HCEC 1CT (cell line): ENCODE data around the gene DLL4.
A peak's percentile ranks its signal among the peaks of the same experiment; 100 is the strongest.
"Not testable (repeated sequence)": the region's sequence is repeated elsewhere in the genome, so short reads cannot be mapped to it uniquely, and the experiment has no call there.

ENCODE experiments used
- DNase-seq: peaks from one replicate; pipeline ENCODE4 v3.0.0-alpha.2; 2017

The DLL4 gene

DNA sequence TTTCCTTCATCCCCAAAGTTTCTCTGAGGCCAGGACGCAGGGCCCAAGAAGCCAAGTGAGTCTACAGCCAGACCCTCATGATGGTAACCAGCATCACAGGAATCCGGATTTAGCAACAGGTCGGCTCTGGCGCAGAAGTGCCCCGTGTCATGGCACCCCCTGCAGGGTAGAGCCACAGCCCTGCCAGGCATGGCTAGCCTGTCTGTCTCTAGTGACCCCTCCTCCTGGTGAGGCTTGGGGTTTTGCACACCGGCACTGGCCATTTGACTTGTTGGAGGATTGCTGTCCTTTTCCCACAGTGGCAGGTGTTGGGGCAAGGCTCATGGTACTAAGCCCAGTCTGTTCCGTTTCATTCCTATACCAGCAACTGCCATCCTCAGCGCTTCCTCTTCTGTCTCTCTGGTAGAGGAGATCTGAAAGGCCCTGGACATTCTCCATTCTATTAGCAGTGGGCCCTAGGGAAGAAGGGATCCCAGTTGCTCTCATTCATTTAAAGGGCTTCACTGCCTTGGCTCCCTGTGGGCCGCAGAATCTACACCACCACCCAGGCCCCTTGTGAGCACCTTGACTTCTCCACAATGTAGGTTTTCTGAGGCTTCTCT, 14.7 kb downstream of the DLL4 start:
- no peak for DNase-seq

DNA sequence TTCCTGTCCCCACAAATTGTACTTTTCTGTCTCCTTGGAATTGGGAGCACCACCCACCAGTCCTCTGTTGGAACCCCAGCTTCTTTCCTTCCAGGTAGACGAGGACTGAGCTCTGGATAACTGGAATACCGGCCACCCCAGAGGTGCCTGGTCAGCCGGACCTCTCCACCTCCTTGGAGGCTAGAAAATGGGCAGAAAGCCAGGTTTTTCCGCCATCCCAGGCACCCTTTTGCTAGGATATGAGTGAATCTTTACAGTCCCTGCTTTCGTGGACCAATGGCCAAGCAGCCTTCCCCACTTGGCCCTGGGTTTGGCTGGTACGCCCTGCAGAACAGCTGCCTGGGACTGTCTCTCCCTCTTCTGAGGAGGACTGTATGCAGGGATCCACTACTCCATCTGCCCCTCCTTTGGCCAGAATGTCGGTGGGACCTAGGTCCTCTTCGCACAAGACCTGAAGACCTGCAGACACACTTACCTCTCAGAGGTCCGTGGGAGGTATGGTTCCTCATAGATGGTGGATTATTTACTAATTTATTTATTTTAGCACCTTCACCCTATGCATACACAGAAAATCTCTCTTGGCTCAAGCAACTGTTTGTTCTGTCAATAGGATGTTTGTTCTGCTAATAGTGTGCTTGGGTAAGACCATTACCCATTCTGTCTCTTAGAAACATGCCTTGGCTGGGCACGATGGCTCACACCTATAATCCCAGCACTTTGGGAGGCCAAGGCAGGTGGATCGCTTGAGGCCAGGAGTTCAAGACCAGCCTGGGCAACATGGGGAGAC, 15.6 kb downstream of the DLL4 start:
- no peak for DNase-seq

DNA sequence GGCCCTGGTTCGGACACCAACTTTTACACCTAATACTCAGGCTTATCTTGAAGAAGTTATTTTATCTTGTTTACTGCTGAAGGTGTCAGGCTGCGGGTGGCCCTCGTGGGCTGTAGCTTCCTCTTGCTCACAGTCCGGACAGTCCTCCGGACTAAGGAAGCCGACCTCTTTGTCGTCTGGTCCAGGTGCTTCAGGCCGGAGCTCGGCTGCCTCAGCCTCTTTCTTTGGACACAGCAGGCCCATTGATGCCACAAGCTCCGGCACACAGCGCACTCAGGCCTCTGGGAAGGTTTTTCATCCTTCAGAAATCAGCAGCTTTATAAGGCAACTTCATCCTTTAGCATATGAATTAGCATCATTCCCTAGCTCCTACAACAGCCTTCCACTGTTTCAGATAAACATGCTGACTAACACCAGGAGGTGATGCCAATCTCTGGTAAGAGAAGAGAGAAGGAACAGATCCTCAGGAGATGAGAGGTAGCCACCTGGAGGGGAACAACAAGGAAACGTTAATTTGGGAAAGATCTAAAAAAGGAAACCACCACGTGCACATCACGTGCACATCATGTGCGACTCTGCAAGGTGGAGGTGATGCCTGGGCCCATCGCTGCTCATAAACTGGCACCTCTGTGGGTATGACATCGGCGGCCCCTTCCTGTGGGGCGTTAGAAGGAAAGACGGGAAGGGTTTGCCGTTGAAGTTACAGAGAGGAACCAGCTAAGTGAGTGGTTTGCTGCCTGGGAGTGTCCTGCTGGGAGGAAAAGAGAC, 19.8 kb downstream of the DLL4 start:
- no peak for DNase-seq

DNA sequence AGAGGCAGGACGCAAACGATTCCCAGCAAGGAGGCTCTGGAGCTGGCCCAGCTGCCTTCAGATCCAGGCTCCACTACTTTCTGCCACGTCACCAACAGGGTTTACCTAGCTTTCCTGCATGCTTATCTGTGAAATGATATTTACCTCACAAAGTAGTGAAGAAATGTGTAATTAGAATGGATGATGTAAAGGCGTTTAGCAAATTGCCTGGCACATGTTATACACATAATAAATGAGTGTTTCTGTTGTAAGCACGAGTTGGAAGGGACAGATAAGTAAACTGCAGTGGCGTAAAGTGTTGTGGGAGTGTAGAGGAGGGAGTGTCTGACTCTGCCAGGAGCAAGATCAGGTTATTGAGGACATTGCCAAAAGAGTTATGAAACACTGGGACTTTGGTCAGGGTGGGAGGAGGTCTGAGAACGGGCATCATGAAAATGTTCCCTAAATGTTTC, 20.6 kb downstream of the DLL4 start:
- DNase-seq, result no peak

DNA sequence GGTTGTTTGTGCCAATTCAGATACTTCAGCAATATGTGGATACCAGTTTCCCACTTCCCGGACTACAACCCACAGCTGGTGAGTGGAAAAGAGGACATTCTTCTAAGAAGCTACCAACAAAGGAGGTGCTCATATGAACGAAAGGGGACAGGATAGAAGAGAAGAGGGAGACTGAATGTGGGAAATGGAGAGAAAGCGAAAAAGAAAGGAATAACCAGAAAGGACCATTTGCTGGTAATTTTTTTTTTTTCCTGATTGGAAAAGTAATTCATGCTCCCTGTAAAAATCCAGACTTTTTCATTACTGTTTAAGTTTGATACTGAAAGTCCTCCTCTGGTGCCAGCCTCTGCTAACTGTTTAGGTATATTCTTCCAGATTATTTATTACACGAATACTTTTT, 22.6 kb downstream of the DLL4 start:
- DNase-seq, result no peak

DNA sequence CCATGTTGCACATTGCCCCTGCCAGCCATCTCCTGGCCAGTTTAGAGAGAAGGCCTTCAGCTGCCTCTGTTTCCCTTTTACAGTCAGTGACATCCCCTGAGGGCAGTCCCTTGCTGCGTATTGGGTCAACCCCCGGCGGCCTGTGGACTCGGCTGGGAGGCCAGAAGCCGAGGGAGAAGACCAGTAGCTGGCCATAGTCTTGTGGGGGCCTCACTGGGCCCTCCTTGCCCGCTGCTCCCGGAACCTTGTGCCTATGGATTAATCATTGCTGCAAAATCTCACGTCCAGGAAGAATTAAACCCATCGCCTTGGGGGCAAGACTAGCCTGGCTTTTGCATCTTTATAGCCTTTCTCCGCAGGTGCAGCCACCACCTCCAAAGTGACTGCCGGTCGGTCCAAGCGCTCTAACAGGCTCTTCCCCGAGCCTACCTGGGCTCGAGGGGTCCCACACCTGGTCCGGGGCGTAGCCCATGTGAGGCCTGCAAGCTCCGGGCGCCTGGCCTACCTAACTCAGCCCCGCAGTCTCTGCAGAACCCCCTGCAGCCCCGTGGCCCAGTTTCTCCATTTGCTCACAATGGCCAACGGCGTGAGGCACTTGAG, 23.3 kb downstream of the DLL4 start:
- DNase-seq, result no peak

DNA sequence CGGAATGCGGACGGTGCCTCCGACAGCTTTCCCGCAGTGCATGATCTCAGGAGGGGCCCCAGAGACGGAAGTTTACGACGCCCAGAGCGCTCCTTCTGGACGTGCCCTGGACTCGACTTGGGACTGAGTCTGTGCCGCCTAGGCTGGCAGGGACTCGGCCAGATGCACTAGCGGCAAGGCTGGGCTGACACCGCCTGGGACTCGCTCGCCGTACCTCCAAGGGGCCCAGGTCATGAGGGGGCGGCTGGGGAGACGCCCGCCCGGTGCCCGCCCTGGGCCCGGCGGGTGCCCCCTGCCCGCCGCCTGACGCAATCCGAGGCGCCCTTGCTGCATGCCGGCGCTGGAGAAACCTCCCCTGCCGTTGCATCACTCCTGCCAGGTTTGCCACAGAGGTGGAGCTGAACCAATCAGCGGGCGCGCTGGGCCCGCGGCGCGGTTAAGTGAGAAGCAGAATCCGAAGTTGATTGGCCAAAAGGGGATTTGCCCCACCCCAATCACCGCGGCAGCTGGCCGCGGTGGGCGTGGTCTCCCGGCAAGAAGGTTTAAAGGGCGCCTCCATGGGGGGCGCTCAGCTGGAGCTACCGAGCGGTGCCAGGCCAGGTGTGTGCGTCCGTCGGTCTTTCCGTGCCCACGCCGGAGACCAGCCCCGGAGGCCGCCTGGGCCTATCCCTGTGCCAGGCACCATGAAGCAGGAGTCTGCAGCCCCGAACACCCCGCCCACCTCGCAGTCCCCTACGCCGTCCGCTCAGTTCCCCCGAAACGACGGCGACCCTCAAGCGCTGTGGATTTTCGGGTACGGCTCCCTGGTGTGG, 24.0 kb downstream of the DLL4 start, which contains the start of gene CHAC1:
Gene CHAC1 (plus strand): TSS at position 571 of the 812 bp plus-strand sequence. CDS start 113 bp downstream, at position 684.
- peak; percentile 87 for DNase-seq

DNA sequence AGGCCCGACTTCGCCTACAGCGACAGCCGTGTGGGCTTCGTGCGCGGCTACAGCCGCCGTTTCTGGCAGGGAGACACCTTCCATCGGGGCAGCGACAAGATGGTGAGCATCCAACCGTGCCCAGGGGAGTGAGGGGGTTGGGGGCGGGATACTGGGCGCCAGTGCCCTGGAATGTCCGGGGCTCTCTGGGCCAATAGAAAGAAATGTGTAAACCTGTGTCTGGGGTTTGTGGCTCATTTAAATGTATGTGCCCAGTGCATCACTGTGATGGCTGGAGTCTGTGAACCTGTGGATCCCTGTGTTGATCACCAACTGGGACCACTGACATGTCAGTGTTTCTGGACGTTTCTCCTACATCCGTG, 24.6 kb downstream of the DLL4 start:
- DNase-seq, result no peak

DNA sequence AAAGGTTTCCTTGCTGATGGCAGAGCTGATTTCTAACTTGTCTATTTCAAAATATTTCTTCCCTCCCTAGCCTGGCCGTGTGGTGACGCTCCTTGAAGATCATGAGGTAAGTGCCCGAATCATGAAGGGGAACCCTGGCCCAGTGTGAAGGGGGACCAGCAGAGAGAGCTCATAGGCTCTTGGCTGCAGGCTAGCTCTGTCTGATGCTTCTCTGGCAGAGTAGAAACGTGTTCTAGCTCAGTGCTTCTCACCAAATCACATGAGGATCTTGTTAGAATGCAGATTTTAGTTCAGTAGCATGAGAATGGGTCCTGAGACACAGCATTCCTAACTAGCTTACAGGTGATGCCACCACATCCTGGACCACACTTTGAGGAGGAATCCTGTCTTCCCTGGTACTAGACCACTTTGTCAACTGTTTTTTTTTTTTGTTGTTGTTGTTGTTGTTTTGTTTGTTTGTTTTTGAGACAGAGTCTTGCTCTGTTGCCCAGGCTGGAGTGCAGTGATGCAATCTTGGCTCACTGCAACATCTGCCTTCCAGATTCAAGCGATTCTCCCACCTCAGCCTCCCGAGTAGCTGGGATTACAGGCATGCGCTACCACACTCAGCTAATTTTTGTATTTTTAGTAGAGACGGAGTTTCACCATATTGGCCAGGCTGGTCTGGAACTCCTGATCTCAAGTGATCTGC, 25.2 kb downstream of the DLL4 start:
- not testable (repeated sequence) for DNase-seq

DNA sequence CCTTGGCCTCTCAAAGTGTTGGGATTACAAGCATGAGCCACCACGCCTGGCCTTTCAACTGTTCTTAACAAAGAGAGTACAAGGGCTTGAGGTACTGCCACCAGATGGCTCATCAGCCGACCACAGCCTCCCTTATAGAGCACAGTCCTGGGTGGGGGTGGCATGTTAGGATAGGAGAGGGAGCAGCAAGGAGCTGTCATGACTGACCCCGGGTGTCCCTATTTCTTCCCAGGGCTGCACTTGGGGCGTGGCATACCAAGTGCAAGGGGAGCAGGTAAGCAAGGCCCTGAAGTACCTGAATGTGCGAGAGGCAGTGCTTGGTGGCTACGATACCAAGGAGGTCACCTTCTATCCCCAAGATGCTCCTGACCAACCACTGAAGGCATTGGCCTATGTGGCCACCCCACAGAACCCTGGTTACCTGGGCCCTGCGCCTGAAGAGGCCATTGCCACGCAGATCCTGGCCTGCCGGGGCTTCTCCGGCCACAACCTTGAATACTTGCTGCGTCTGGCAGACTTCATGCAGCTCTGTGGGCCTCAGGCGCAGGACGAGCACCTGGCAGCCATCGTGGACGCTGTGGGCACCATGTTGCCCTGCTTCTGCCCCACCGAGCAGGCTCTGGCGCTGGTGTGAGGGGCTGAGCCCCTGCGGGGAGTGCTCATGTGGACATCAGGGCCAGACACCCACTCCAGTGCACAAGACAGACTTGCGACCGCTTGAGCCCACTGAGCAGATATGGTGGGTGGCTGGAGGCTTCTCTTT, 26.2 kb downstream of the DLL4 start:
- DNase-seq, result no peak

DNA sequence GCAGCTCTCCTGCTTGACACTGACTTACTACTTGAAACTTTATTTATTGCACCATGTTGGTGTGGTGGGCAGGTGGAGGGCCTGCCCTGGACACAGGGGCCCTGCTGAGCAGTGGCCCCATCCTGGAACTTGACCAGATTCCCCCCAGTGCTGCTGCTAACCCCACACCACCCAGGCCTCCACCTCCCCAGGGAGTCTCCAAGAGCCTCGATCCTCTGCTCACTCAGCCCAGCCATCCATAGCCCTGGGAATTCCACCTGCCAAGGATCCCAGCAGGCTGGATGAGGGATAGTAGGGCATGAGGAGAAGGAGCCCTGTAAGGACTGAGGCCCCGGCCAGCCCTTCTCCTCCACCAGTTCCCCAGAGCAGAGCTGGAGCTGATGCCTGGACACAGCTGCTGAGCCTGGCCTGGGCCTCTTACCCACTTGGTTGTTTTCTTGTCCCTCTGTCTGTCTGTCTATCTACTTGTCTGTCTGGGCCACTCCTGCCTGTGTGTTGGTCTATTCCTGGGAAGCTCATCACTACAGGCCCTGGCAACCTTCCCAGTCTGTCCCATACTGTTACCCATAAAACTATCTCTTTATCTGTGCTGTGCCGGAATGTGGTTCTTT, 26.9 kb downstream of the DLL4 start:
- no peak for DNase-seq

DNA sequence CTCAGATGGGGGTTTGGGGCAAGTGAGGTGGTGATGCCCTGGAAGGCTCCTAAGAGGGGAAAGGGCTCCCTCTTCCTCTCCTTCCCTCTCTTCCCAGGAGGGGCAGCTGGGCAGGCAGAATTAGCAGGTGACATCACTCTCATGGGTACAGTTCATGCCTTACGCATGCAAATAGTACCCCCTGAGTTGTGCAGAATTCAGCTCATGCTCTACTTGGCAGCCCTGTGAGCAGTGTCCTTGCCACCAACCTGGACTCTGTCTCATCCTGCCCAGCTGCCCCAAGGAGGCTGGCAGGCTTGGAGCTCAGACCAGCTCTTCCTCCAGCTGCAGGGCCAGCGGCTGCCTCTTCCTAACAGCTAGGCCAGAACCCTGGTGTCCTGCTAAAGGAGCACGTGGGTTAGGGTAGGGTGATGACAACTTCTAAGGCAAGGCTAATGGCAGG, 27.4 kb downstream of the DLL4 start:
- DNase-seq, result no peak

DNA sequence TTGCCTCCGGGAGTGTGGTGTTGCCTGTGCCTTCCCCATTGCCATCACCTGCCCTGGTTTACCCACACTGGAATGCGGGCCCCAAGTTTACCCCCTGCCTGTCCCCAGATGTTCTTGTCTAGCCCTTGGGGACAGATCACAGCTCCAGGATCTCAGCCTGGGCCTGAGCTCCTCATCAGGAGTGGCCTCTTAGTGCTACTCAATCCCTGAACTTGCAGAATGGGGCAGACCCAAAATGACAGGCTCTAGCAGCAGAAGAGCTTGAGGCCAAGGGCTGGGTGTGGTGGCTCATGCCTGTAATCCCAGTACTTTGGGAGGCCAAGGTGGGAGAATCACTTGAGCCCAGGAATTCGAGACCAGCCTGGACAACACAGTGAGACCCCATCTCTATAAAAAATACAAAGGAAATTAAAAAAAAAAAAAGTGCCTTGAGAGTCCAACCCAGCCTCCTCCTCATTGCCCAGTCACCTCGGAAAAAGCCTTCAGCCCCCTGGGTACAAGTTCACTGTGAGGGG, 28.0 kb downstream of the DLL4 start:
- no peak for DNase-seq

DNA sequence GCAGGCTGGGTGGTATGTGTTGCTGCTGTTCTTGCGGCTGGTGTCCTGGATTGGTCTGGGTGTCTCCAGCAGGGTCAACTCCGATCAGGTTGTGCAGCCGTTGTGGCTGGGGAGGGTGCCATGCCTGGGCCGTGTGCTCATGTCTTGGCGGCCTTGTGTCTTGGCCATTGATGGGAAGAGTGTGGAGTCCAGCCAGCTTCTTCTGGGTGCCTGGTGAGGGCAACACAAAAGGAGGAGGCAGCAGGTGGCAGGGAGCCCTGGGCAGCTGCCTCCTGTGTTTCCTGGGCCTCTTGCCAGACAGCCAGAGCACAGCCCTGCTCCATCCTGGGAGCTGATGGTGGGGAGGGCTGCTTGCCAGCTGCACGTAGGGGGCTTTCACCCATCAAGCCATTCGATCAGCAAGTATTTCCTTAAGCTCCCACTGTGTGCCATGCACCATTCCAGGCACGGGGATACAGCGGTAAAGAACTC, 28.5 kb downstream of the DLL4 start:
- no peak for DNase-seq

DNA sequence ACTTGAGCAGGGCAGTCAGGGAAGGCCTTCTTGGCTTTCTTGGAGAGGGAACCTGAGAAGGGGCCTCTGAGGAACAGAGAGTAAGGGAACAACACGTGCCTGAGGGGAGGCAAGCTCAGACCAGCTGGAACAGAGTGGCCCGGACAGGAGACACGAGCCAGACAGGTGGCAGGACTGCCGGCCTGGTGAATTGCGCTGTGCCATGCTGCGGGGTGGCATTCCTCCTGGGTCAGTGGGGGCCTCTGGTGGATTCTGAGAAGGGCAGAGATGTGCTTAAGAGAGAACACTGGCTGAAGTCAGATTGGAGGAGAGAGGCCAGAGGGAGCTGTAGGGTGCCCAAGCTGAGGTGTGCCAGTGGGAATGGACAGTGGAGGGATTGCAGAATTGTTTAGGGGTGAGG, 29.0 kb downstream of the DLL4 start:
- no peak for DNase-seq

DNA sequence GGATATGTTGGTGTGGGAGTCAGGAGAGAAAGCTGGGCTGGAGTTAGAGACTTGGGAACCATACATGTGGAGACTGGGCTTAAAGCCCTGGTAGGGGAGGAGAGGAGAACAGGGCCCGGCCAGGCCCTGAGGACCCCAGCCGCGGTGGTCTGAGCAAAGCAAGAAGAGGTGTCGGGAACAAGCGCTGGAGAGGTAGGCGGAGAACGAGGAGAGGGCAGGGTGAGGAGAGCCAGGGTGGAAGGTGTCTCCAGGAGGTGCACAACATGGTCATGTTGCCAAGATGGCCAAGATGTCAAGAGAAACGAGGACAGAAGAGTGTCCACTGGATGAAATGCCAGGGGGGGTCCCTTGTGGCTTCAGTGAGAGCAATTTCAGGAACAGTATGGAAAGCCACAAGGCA, 29.6 kb downstream of the DLL4 start:
- no peak for DNase-seq

DNA sequence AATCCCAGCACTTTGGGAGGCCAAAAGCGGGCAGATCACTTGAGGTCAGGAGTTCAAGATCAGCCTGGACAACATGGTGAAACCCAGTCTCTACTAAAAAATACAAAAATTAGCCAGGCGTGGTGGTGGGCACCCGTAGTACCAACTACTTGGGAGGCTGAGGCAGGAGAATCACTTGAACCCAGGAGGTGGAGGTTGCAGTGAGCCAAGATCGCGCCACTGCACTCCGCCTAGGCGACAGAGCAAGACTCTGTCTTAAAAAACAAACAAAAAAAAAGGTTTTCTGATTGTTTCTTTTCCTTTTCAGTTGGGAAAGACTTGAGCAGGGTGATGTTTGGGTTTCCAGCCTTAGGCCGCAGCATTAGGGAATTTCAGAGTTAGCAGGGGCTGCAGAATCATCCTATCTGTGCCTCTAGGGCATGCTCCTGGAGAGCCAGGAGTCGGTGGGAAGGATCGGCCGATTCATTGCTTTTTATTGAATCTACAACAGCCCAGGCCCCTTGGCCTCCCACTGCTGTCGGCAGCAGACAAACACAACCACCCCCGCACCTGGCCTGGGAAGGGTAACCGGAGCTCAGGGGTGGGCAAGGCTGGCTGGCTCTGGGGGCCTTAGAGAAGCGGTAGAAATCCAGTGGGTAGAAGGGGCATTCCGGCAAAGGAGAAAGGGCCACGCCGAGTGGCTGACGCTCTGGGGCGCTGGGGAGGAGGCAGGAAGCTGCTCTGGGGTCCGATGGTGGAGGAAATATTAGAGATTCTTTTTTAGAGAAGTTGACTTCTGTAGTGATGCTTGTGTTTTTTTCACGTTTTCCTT, 30.4 kb downstream of the DLL4 start:
- DNase-seq, result no peak

DNA sequence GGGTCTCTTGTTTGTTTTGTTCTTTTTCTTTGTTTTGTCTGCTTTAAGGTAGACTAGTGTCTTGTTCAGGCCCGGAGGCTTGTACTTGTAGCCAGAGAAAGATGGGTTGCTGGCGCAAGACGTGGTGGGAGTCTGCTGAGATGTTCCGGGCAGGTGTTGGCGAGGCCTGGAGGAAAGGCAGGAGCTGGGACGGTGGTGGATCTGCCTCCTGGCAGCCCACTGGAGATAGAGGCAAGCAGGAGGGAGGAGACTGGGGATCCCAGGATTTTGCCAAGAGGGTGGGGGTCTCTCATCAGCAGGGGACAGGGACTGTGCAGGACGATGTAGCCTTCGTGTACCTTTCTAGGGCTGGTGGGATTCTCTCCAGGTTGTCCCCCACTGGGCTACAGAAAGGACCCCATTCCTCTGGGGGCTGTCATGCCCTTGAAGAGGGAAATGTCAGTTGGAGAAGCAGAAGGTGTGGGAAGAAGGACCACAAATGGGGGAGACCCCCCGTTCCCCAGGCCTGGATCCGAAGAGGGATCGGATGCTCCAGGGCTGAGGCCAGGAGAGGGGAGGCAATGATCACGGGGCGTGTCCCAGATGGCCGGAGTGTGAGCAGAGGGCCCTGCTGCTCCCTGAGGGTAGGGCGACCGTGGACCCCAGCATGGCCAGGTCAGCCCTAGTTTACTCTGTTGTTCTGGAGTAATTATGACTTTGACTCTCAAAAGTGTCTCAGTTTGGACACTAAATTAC, 31.2 kb downstream of the DLL4 start:
- DNase-seq, result no peak

DNA sequence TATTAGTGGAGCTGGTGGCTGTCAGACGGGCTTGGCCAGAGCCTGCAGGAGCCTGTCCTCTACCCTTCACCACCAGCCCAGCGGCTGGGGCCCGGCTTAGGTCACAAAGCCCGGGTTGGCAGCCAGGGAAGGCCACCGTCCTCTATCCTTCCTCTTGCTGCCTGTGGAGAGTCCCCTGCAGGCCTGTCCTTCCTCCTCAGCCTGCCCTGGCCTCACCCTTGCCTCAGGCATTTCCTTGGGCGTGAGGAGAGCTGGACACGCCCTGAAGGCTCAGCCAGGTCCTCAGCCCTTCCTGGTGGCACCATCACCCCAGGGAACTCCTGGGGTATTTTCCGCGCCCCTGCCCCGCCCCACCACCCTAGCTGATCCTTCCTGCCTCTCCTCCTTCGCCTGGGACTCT, 31.8 kb downstream of the DLL4 start:
- DNase-seq, result no peak
